Measurements from ENCODE around the gene SCAF1. TPM values are rescaled to one million over a fixed set of nuclear protein-coding genes. Genes with fewer than 3 reads are reported as not detected.
A peak's percentile ranks its signal among the peaks of the same experiment; 100 is the strongest.

Gene SCAF1
- total and polyA plus RNA-seq, 2 of the 13 experiments (the other 11 are each of a cell fraction or from before 2014, with no cell fraction given): 3.3 to 6.1 TPM

DNA sequence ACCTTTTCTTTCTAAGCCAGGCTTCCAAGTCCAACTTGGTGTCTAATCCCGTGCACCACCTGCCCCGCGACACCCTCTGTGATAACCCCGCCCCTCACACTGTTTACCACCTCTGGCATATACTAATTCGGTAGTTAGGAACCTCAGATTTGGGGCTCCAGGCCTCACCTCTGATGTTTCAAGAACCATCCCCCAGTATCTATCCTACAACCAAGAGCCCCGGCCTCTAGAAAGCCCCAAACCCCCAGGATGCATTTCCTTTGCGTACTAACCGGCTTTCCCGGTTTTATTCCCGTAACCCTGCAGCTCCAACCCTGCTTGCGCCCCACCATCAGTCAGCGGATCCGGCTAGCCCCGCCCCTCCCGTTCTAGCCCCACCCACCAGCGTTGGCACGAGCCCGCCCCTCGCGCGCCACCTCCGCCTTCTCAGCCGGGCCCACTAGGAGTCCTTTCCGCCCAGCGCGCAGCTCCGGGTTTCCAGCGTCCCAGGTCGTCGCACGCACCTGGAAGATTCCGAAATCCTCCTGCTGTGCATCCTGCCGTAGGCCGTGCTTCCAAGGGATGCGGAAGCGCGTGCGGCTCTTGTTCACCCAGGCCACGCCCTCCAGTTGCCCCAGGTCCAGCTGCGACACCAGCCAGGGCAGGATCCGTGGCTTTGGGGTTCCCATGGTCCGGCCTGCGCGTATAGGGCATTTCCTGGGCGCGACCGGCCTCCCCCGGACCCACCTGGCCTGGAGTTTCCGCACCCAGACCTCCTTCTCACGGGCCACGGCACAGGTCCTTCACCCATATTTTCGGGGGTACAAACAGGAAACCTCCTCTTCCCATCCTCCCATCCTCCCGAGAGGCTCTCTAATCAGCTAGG, 22.4 kb downstream of the SCAF1 start:
- Histone ChIP-seq H3K27ac (ENCODE audit: extremely low read length, insufficient read depth, low read length) (peak overlapping the region; percentile 74), H3K4me1 (ENCODE audit: insufficient read depth, low read length) (peaks cover 27% of the 10 kb centered on the region), H3K4me3 (replicated peaks in 1 of 3; ENCODE audit: insufficient read depth in 1 of 3, low read depth in 2 of 3, low read length in 3 of 3) (peak overlapping the region; percentile 63 to 96 (median 93)), H3K4me2 (ENCODE audit: low read depth, low read length) (peak overlapping the region; percentile 98), H3K9me3 (ENCODE audit: low read length) (no peaks in the 10 kb centered on the region), H3K36me3 (replicated peaks in 1 of 2; ENCODE audit: control insufficient read depth in 1 of 2, insufficient read depth in 2 of 2, low read length in 2 of 2) (peaks cover 7 to 36% of the 10 kb centered on the region in 2 experiments), H4K20me1 (ENCODE audit: insufficient read depth, low read length) (peaks cover 5% of the 10 kb centered on the region; the same call in 1 of the 2 replicates), H3K9ac (ENCODE audit: insufficient read depth, low read depth, low read length) (peak overlapping the region; percentile 90), H2AFZ (ENCODE audit: low read length) (no peak overlapping the region), H3K79me2 (ENCODE audit: insufficient read depth, low read length) (peaks cover 30% of the 10 kb centered on the region), H3K27me3 (ENCODE audit: control insufficient read depth in 1 of 2, insufficient read depth in 2 of 2, low read length in 2 of 2) (no peaks in the 10 kb centered on the region; a peak in 1 of 5 replicates)
- ATAC-seq: peak; percentile 76
- intact Hi-C loops (cut with micrococcal nuclease; ENCODE audit: unreplicated experiment): loop anchor here (2.0 kb wide), 1 partner anchor 24 kb away; the partner anchor contains the start of gene RRAS
- peak; percentile 80 for DNase-seq (ENCODE audit: low spot score)
- under 1% methylated on average over 26 of the region's 53 CpGs for WGBS (ENCODE audit: low lambda C conversion rate)
- in situ Hi-C loops (cut with HindIII; ENCODE audit: extremely low pct_ligation_motif_present, low pct_unique_long_range_greater_than_20kb): no loop called here
- CTCF ChIA-PET (ENCODE audit: low intra/inter-chr PET ratio, low total read pairs): no interaction called here
- POLR2A ChIA-PET: interaction anchor here (0.8 to 5.7 kb wide), 9 partner anchors 8 to 152 kb away, joined by 3 to 92 read pairs (median 4); partner anchors contain the start of genes FCGRT, PRMT1, RRAS and SCAF1
- FAIRE-seq: peak; percentile 56
- BruUV-seq (replicated peaks): no TSS peak
- TF ChIP-seq ZFYVE20 (CRISPR knock-in tag; IDR thresholded peaks at IDR 0.05; ENCODE audit: borderline replicate concordance, low read depth) (no peak), MEF2D (CRISPR knock-in tag; IDR thresholded peaks at IDR 0.05) (no peak), FOSL2 (CRISPR knock-in tag; IDR thresholded peaks at IDR 0.05) (0 out of 2 replicates have a peak, but pooled peaks have one; percentile 20), SOX13 (IDR thresholded peaks at IDR 0.05) (no peak), SOX13 (CRISPR knock-in tag; conservative IDR thresholded peaks at IDR 0.05 in 1 of 2, IDR thresholded peaks at IDR 0.05 in 1 of 2) (0 out of 4 replicates have a peak, but pooled peaks of 1 of the 2 experiments have one; percentile 13), MYC (CRISPR knock-in tag; IDR thresholded peaks at IDR 0.05; ENCODE audit: borderline replicate concordance) (peak; percentile 80), ZNF547 (CRISPR knock-in tag; IDR thresholded peaks at IDR 0.05) (peak; percentile 51; the same call in 1 of the 2 replicates), KDM6A (CRISPR knock-in tag; IDR thresholded peaks at IDR 0.05; ENCODE audit: low read depth) (no peak), SP5 (CRISPR knock-in tag; IDR thresholded peaks at IDR 0.05; ENCODE audit: borderline replicate concordance, low read depth) (peak; percentile 51; the same call in 1 of the 2 replicates), KDM3A (CRISPR knock-in tag; IDR thresholded peaks at IDR 0.05; ENCODE audit: low read depth) (no peak), ETV5 (CRISPR knock-in tag; IDR thresholded peaks at IDR 0.05; ENCODE audit: borderline replicate concordance) (peak; percentile 40; the same call in 1 of the 2 replicates), RBM22 (optimal IDR thresholded peaks at IDR 0.05; ENCODE audit: low read length) (peak; percentile 37), ZSCAN30 (CRISPR knock-in tag; IDR thresholded peaks at IDR 0.05) (no peak), BRD4 (CRISPR knock-in tag; IDR thresholded peaks at IDR 0.05) (no peak), KAT8 (CRISPR knock-in tag; IDR thresholded peaks at IDR 0.05) (peak; percentile 74; the same call in 1 of the 2 replicates), ZC3H4 (CRISPR knock-in tag; IDR thresholded peaks at IDR 0.05; ENCODE audit: borderline replicate concordance) (no peak), SIN3A (IDR thresholded peaks at IDR 0.05; ENCODE audit: borderline replicate concordance, low read depth, low read length) (peak; percentile 55; the same call in 1 of the 2 replicates)
- TF ChIP-seq, protein P1, sequence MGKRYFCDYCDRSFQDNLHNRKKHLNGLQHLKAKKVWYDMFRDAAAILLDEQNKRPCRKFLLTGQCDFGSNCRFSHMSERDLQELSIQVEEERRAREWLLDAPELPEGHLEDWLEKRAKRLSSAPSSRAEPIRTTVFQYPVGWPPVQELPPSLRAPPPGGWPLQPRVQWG (CRISPR knock-in tag; IDR thresholded peaks at IDR 0.05; ENCODE audit: borderline replicate concordance, low read depth): no peak
- TF ChIP-seq, protein P2, sequence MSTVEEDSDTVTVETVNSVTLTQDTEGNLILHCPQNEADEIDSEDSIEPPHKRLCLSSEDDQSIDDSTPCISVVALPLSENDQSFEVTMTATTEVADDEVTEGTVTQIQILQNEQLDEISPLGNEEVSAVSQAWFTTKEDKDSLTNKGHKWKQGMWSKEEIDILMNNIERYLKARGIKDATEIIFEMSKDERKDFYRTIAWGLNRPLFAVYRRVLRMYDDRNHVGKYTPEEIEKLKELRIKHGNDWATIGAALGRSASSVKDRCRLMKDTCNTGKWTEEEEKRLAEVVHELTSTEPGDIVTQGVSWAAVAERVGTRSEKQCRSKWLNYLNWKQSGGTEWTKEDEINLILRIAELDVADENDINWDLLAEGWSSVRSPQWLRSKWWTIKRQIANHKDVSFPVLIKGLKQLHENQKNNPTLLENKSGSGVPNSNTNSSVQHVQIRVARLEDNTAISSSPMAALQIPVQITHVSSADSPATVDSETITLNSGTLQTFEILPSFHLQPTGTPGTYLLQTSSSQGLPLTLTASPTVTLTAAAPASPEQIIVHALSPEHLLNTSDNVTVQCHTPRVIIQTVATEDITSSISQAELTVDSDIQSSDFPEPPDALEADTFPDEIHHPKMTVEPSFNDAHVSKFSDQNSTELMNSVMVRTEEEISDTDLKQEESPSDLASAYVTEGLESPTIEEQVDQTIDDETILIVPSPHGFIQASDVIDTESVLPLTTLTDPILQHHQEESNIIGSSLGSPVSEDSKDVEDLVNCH (CRISPR knock-in tag; IDR thresholded peaks at IDR 0.05): no peak
- TF ChIP-seq, protein P3, sequence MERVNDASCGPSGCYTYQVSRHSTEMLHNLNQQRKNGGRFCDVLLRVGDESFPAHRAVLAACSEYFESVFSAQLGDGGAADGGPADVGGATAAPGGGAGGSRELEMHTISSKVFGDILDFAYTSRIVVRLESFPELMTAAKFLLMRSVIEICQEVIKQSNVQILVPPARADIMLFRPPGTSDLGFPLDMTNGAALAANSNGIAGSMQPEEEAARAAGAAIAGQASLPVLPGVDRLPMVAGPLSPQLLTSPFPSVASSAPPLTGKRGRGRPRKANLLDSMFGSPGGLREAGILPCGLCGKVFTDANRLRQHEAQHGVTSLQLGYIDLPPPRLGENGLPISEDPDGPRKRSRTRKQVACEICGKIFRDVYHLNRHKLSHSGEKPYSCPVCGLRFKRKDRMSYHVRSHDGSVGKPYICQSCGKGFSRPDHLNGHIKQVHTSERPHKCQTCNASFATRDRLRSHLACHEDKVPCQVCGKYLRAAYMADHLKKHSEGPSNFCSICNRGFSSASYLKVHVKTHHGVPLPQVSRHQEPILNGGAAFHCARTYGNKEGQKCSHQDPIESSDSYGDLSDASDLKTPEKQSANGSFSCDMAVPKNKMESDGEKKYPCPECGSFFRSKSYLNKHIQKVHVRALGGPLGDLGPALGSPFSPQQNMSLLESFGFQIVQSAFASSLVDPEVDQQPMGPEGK (CRISPR knock-in tag; IDR thresholded peaks at IDR 0.05): peak; percentile 20; the same call in 1 of the 2 replicates

All from HepG2 (cell line).